Neuronal stem cell (in vitro differentiated cells): ENCODE data around the gene GGPS1.

ENCODE experiments used
- DNase-seq: peaks from one replicate; pipeline ENCODE4 v3.0.0-alpha.2; 2013; ENCODE audit warnings: low spot score
- H2AFZ ChIP-seq: one replicate; pipeline ENCODE4 v1.6.1; 2013; ENCODE audit warnings: mild to moderate bottlenecking, low read length, inconsistent platforms
- H2AK5ac ChIP-seq: 2 replicates; pipeline ENCODE4 v1.6.1; 2013; ENCODE audit warnings: low read depth, mild to moderate bottlenecking, inconsistent platforms, low read length, moderate library complexity, mixed read lengths
- H2BK120ac ChIP-seq: 2 replicates; pipeline ENCODE4 v1.6.1; 2013; ENCODE audit warnings: low read depth, mild to moderate bottlenecking, inconsistent platforms, low read length, moderate library complexity, mixed read lengths
- H2BK12ac ChIP-seq: one replicate; pipeline ENCODE4 v1.6.1; 2013; ENCODE audit warnings: low read length, inconsistent platforms
- H2BK15ac ChIP-seq: 2 replicates; pipeline ENCODE4 v1.6.1; 2013; ENCODE audit warnings: mild to moderate bottlenecking, low read length, inconsistent platforms, mixed read lengths
- H2BK5ac ChIP-seq: one replicate; pipeline ENCODE4 v1.6.1; 2013; ENCODE audit warnings: inconsistent platforms, mild to moderate bottlenecking, low read length, moderate library complexity
- H3K14ac ChIP-seq: one replicate; pipeline ENCODE4 v1.6.1; 2013; ENCODE audit warnings: low read length, inconsistent platforms
- H3K18ac ChIP-seq: 2 replicates; pipeline ENCODE4 v1.6.1; 2013; ENCODE audit warnings: low read length, inconsistent platforms
- H3K23ac ChIP-seq: 2 replicates; pipeline ENCODE4 v1.6.1; 2013; ENCODE audit warnings: low read depth, mild to moderate bottlenecking, mixed read lengths, low read length, inconsistent platforms; ENCODE audit not compliant: poor library complexity
- H3K27ac ChIP-seq: replicated peaks from 3 replicates; pipeline ENCODE4 v1.5.1; 2013; ENCODE audit warnings: low read length, inconsistent platforms
- H3K27me3 ChIP-seq, 3 experiments: 2 replicates each; pipeline ENCODE4 v1.6.1; 2013; ENCODE audit warnings: low read length in 3 of 3, mild to moderate bottlenecking in 2 of 3, inconsistent platforms in 1 of 3, low read depth in 1 of 3, mixed read lengths in 1 of 3, moderate library complexity in 1 of 3; ENCODE audit not compliant: control insufficient read depth in 3 of 3, insufficient read depth in 3 of 3
- H3K36me3 ChIP-seq, 2 donors: replicated peaks in 1 of 2; 2 replicates each; pipeline ENCODE4 v1.6.1; 2013; ENCODE audit warnings: low read length in 2 of 2; ENCODE audit not compliant: control insufficient read depth in 2 of 2, insufficient read depth in 2 of 2
- H3K4ac ChIP-seq: 2 replicates; pipeline ENCODE4 v1.6.1; 2013; ENCODE audit warnings: inconsistent platforms, mild to moderate bottlenecking, low read length, moderate library complexity
- H3K4me1 ChIP-seq, 2 donors: 1 replicate in 1 of 2; 2 replicates in 1 of 2; pipeline ENCODE4 v1.6.1; 2013; ENCODE audit warnings: low read length in 2 of 2, low read depth in 1 of 2; ENCODE audit not compliant: control insufficient read depth in 2 of 2, insufficient read depth in 1 of 2
- H3K4me2 ChIP-seq: one replicate; pipeline ENCODE4 v1.6.1; 2013; ENCODE audit warnings: mild to moderate bottlenecking, low read length, inconsistent platforms; ENCODE audit not compliant: insufficient read depth, poor library complexity, severe bottlenecking
- H3K4me3 ChIP-seq, 2 donors: 2 replicates each; pipeline ENCODE4 v1.5.1; 2013; ENCODE audit warnings: low read length in 2 of 2, mild to moderate bottlenecking in 2 of 2, inconsistent platforms in 1 of 2, moderate library complexity in 1 of 2
- H3K79me1 ChIP-seq: one replicate; pipeline ENCODE4 v1.6.1; 2013; ENCODE audit warnings: low read depth, mild to moderate bottlenecking, inconsistent platforms, low read length, moderate library complexity
- H3K9ac ChIP-seq: one replicate; pipeline ENCODE4 v1.6.1; 2013; ENCODE audit warnings: mild to moderate bottlenecking, low read depth, low read length, inconsistent platforms; ENCODE audit not compliant: poor library complexity
- H3K9me3 ChIP-seq, 2 donors: replicated peaks in 1 of 2; 2 replicates each; pipeline versions ENCODE3 to v1.6.1; 2013; ENCODE audit warnings: low read length in 2 of 2, mild to moderate bottlenecking in 2 of 2, inconsistent platforms in 1 of 2, low read depth in 1 of 2, mixed read lengths in 1 of 2, moderate library complexity in 1 of 2; ENCODE audit not compliant: control insufficient read depth in 2 of 2, insufficient read depth in 1 of 2
- H4K8ac ChIP-seq: one replicate; pipeline ENCODE4 v1.6.1; 2013; ENCODE audit warnings: low read depth, mild to moderate bottlenecking, inconsistent platforms, low read length, moderate library complexity
- H4K91ac ChIP-seq: one replicate; pipeline ENCODE4 v1.6.1; 2013; ENCODE audit warnings: low read length, low read depth, mild to moderate bottlenecking, inconsistent platforms; ENCODE audit not compliant: poor library complexity
- WGBS, 2 donors: extraction: QIAGEN DNeasy Blood & Tissue Kit; methylation state at CpG; one replicate each; pipeline ENCODE4 v1.1.7; 2013; ENCODE audit warnings: missing lambda C conversion rate in 2 of 2, mixed read lengths in 1 of 2; ENCODE audit not compliant: insufficient read length in 2 of 2, insufficient replicate concordance in 1 of 2; ENCODE audit errors: extremely low coverage in 2 of 2; 5-methylcytosine and 5-hydroxymethylcytosine counted together

GGPS1 gene

DNA sequence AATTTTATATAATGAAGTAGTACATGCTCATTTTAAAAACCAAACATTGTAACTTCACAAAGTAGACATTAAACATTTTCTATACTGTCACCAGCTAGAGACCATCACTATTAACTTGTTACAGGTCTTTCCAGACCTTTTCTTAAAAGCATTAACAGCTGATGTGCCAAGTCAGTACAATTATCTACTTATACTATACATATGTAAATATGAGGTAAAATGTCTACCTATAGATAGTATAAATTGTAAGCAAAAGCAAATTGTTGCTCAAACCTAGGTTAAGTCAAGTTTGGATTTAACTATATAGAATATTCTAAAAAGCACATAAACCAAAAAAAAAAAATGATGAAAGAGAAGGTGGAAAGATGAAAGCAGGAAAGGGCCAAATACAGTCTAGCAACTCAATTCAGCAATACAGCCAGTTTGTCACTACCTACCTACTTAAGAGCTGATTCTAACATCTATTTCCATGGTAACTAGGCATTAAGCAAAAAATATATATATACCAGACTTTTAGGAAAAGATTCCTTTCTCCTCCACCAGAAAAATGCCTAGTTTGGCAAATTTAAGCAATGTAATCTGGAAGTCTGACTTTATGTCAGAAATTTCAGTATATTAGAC lies 34.9 kb upstream of the GGPS1 start:
- Histone ChIP-seq H4K8ac (no peak overlapping the region), H3K9ac (no peak overlapping the region), H2AK5ac (no peak overlapping the region), H3K4me3 (no peak overlapping the region), H3K27ac (no peak overlapping the region), H4K91ac (no peak overlapping the region), H2BK12ac (no peak overlapping the region), H3K4ac (no peak overlapping the region), H3K18ac (no peak overlapping the region), H2BK120ac (no peak overlapping the region), H3K4me2 (no peak overlapping the region), H3K36me3 (no peaks in the 10 kb centered on the region), H2BK5ac (no peak overlapping the region), H3K14ac (no peak overlapping the region), H3K9me3 (peaks cover 2 to 18% of the 10 kb centered on the region in 2 donors), H3K4me1 (no peaks in the 10 kb centered on the region), H3K23ac (no peak overlapping the region), H3K27me3 (no peaks in the 10 kb centered on the region), H2BK15ac (no peak overlapping the region), H3K79me1 (peaks cover 5% of the 10 kb centered on the region), H2AFZ (no peak overlapping the region)
- no peak for DNase-seq

DNA sequence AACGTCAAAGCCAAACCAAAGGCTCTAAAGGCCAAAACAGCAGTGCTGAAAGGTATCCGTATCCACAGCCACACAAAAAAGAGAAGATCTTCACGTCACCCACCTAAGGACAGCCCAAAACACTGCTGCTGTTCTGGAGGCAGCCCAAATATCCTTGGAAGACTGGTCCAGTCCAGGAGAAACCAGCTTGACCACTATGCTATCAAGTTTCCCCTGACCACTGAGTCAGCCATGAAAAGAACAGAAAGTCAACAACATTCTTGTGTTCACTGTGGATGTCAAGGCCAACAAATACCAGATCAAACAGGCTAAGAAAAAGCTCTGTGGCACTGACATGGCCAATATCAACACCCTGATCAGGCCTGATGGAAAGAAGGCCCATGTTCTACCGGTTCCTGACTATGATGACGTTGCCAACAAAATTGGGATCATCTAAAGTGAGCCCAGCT lies 32.4 kb upstream of the GGPS1 start:
- Histone ChIP-seq H2BK12ac (no peak overlapping the region), H4K91ac (no peak overlapping the region), H2BK15ac (no peak overlapping the region), H2AK5ac (no peak overlapping the region), H3K79me1 (peaks cover 3% of the 10 kb centered on the region), H3K27me3 (no peaks in the 10 kb centered on the region), H2BK5ac (no peak overlapping the region), H3K27ac (no peak overlapping the region), H3K4me2 (no peak overlapping the region), H3K14ac (no peak overlapping the region), H3K23ac (no peak overlapping the region), H4K8ac (no peak overlapping the region), H3K9ac (no peak overlapping the region), H2AFZ (no peak overlapping the region), H2BK120ac (no peak overlapping the region), H3K4me3 (peak overlapping the region in 1 of 2 donors; percentile 34), H3K4ac (no peak overlapping the region), H3K36me3 (no peaks in the 10 kb centered on the region), H3K18ac (no peak overlapping the region), H3K9me3 (peaks cover 2 to 18% of the 10 kb centered on the region in 2 donors), H3K4me1 (no peaks in the 10 kb centered on the region)
- WGBS, 2 donors, result no CpG with 5 or more reads among the region's 5 CpGs
- no peak for DNase-seq

DNA sequence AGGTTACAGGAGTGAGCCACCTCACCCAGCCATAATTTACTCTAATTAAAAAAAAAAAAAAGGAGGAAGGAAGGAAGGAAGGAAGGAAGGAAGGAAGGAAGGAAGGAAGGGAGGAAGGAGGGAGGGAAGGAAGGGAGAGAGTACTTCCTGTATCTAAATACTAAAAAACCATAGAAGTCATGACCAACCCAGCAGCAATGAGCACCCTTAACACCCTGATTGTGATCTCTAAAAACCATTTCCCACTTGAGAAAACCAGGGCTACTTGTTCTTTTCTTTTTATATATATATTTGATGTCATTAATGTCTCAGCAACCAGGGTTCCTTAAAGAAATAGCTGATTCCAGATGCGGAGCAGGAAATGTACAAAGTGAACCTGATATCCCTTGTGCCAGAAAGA lies 31.6 kb upstream of the GGPS1 start:
- no peak for DNase-seq
- Histone ChIP-seq H3K27me3 (no peaks in the 10 kb centered on the region), H3K9me3 (peaks cover 2 to 18% of the 10 kb centered on the region in 2 donors), H3K4me3 (no peak overlapping the region), H3K23ac (no peak overlapping the region), H3K14ac (no peak overlapping the region), H3K79me1 (peaks cover 3% of the 10 kb centered on the region), H3K4me2 (no peak overlapping the region), H3K4ac (no peak overlapping the region), H2BK120ac (no peak overlapping the region), H3K27ac (no peak overlapping the region), H3K9ac (no peak overlapping the region), H2BK15ac (no peak overlapping the region), H4K8ac (no peak overlapping the region), H4K91ac (no peak overlapping the region), H2BK12ac (no peak overlapping the region), H3K18ac (no peak overlapping the region), H2BK5ac (no peak overlapping the region), H2AK5ac (no peak overlapping the region), H3K36me3 (no peaks in the 10 kb centered on the region), H2AFZ (no peak overlapping the region), H3K4me1 (no peaks in the 10 kb centered on the region)
- WGBS, 2 donors, result no CpG with 5 or more reads among the region's 1 CpG

DNA sequence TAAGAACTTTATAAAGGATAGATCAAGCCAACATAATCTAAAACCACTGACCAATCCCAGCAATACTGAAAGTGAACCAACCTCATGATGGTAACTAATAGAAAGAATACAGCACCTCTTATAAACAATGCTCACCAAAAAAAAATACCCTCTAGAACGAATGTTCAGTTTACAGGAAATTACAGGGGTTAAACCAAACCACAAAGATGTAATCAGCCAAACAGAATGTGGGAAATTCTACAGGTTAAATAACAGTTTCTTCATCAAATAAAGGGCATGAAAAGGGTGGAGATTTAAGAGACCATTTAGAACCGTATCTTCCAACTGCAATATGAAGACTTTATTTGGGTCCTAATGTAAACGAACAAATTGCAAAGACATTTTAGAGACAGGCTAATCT lies 30.8 kb upstream of the GGPS1 start:
- H3K79me1 ChIP-seq, result peaks cover 3% of the 10 kb centered on the region
- H3K4me1 ChIP-seq, result no peaks in the 10 kb centered on the region
- H4K91ac ChIP-seq, result no peak overlapping the region
- no peak overlapping the region for H3K14ac ChIP-seq
- no peaks in the 10 kb centered on the region for H3K36me3 ChIP-seq
- no peak overlapping the region for H4K8ac ChIP-seq
- H3K4me2 ChIP-seq, result no peak overlapping the region
- no peak overlapping the region for H2BK12ac ChIP-seq
- no peak overlapping the region for H2BK5ac ChIP-seq
- H3K4me3 ChIP-seq, result no peak overlapping the region
- H3K23ac ChIP-seq, result no peak overlapping the region
- no peak overlapping the region for H3K27ac ChIP-seq
- no peak for DNase-seq
- no peak overlapping the region for H2BK120ac ChIP-seq
- H2AFZ ChIP-seq, result no peak overlapping the region
- WGBS, 2 donors, result no CpG with 5 or more reads among the region's 3 CpGs
- H3K18ac ChIP-seq, result no peak overlapping the region
- no peaks in the 10 kb centered on the region for H3K27me3 ChIP-seq
- H3K9ac ChIP-seq, result no peak overlapping the region
- H2AK5ac ChIP-seq, result no peak overlapping the region
- no peak overlapping the region for H2BK15ac ChIP-seq
- H3K9me3 ChIP-seq, result peaks cover 2 to 18% of the 10 kb centered on the region in 2 donors
- H3K4ac ChIP-seq, result no peak overlapping the region
